Tibial nerve (tissue), 4 donors: ENCODE data around the gene KLHL11. TPM values are rescaled to one million over a fixed set of nuclear protein-coding genes. Genes with fewer than 3 reads are reported as not detected.
A peak's percentile ranks its signal among the peaks of the same experiment; 100 is the strongest.

ENCODE experiments used
- DNase-seq, 2 donors: peaks; one replicate each; pipeline ENCODE4 v3.0.0-alpha.2; 2019; ENCODE audit warnings: low spot score in 2 of 2
- H3K27ac ChIP-seq, 4 donors: fragments of 200-600 bp; sonication (generic) in 3 of 4; one replicate each; pipeline ENCODE4 v1.5.1; 2017 to 2019; ENCODE audit warnings: mild to moderate bottlenecking in 1 of 4
- H3K27me3 ChIP-seq, 2 donors: fragments of 200-600 bp; sonication (generic) in 1 of 2; one replicate each; pipeline versions ENCODE4 v1.5.1 to v1.6.0; 2017 to 2019
- H3K36me3 ChIP-seq, 3 donors: fragments of 200-600 bp; sonication (generic); one replicate each; pipeline ENCODE4 v1.5.1; 2018 to 2019
- H3K4me1 ChIP-seq, 4 donors: fragments of 200-600 bp; sonication (generic) in 3 of 4; one replicate each; pipeline ENCODE4 v1.5.1; 2017 to 2019
- H3K4me3 ChIP-seq, 4 donors: fragments of 200-600 bp; sonication (generic) in 3 of 4; one replicate each; pipeline ENCODE4 v1.5.1; 2017 to 2019; ENCODE audit warnings: mild to moderate bottlenecking in 1 of 4, moderate library complexity in 1 of 4
- H3K9me3 ChIP-seq, 4 donors: fragments of 200-600 bp; sonication (generic) in 3 of 4; one replicate each; pipeline ENCODE4 v1.5.1; 2017 to 2019
- EP300 ChIP-seq, 2 donors: sonication (generic); formaldehyde crosslinking; IDR thresholded peaks; one replicate each; pipeline ENCODE4 v1.6.1; 2017; ENCODE audit warnings: antibody characterized with exemption in 2 of 2, mild to moderate bottlenecking in 1 of 2
- POLR2A ChIP-seq, 2 donors: fragments of 450-650 bp; IDR thresholded peaks; one replicate each; pipeline ENCODE4 v1.6.1; 2017; ENCODE audit warnings: antibody characterized with exemption in 2 of 2, mild to moderate bottlenecking in 2 of 2, moderate library complexity in 2 of 2
- WGBS, 2 donors: methylation state at CpG; one replicate each; pipeline ENCODE4 v1.1.5; 2018; 5-methylcytosine and 5-hydroxymethylcytosine counted together
- total RNA-seq, 4 donors: library from RNA; depleted of rRNA; stranded (reverse); fragments of >200 nt; gene quantifications; one replicate each; pipeline ENCODE4 v1.1.0, GENCODE V29; 2016
- TF ChIP-seq, protein P1 (sequence below), 5 experiments: fragments of 200-600 bp in 3 of 5; fragments of 450-650 bp in 2 of 5; sonication (generic) in 3 of 5; IDR thresholded peaks; one replicate each; pipeline ENCODE4 v1.5.1; 2016 to 2019; ENCODE audit warnings: antibody characterized with exemption in 5 of 5, mild to moderate bottlenecking in 3 of 5, moderate library complexity in 2 of 5

The KLHL11 gene
- total RNA-seq, 4 donors from 2014 or later = 27.3 to 42.2 (median 32.7) TPM

DNA sequence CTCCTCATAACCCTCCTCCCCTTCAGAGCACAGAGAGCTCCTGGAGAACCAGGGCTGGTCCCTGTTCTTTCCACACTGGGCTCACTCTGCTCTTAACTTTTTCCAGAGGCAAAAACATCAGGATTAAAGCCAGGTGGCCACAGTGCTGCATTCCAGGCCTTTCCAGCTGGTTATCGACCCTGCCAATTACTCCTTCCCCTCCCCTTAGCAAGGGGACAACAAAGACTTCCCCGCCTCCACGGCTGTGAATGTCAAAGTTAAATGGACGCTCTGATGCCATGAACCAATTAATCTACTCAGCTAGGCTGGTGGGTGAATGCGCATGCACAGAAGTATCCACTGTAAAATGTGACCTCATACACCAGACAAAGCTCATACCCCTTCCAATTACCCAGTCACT lies 30.4 kb upstream of the KLHL11 start:
- Histone ChIP-seq H3K9me3 (no peaks in the 10 kb centered on the region), H3K4me3 (no peak overlapping the region), H3K4me1 (peaks cover 0 to 28% (median 13%) of the 10 kb centered on the region in 4 donors), H3K36me3 (peaks cover 4 to 80% (median 24%) of the 10 kb centered on the region in 3 donors), H3K27ac (peak overlapping the region; percentile 48 to 82 (median 68)), H3K27me3 (no peaks in the 10 kb centered on the region)
- 33 to 34% methylated on average over 5 of the region's 5 CpGs for WGBS, 2 donors
- no peak for TF ChIP-seq POLR2A (IDR thresholded peaks at IDR 0.05)
- DNase-seq = peak in 1 of 2 donors; percentile 26

DNA sequence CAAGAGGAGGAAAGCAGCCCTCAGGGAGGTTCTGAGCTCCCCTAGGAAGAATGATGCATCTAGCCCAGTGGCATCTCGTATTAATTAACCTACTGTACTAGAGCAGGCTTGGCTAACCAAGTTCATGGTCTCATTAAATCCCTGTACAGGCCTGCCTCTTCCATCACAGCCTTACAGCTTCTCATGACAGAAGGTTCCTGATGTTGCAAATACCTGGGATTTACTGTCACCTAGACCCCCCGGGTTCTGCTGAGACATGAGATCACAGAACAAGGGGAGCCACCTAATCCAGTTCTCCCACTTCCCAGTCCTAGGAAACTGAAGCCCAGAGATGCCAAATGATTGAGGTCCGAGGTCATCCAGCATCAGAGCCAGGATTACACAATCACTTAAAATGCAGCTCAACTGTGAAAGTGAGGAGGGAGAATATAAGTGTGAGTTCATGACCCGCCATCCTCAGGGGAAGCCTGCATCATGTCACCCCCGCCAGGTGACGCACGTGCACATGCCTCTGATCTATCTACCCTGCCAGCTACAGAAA lies 29.6 kb upstream of the KLHL11 start:
- peaks cover 0 to 28% (median 13%) of the 10 kb centered on the region in 4 donors for H3K4me1 ChIP-seq
- no peaks in the 10 kb centered on the region for H3K9me3 ChIP-seq
- H3K27ac ChIP-seq = peak overlapping the region; percentile 48 to 82 (median 68)
- peaks cover 4 to 80% (median 30%) of the 10 kb centered on the region in 3 donors for H3K36me3 ChIP-seq
- no peak overlapping the region for H3K4me3 ChIP-seq
- DNase-seq = peak; percentile 32 to 51
- 48 to 56% methylated on average over 7 of the region's 7 CpGs for WGBS, 2 donors
- TF ChIP-seq, protein P1, sequence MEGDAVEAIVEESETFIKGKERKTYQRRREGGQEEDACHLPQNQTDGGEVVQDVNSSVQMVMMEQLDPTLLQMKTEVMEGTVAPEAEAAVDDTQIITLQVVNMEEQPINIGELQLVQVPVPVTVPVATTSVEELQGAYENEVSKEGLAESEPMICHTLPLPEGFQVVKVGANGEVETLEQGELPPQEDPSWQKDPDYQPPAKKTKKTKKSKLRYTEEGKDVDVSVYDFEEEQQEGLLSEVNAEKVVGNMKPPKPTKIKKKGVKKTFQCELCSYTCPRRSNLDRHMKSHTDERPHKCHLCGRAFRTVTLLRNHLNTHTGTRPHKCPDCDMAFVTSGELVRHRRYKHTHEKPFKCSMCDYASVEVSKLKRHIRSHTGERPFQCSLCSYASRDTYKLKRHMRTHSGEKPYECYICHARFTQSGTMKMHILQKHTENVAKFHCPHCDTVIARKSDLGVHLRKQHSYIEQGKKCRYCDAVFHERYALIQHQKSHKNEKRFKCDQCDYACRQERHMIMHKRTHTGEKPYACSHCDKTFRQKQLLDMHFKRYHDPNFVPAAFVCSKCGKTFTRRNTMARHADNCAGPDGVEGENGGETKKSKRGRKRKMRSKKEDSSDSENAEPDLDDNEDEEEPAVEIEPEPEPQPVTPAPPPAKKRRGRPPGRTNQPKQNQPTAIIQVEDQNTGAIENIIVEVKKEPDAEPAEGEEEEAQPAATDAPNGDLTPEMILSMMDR (IDR thresholded peaks at IDR 0.05) = no peak
- TF ChIP-seq EP300 (IDR thresholded peaks at IDR 0.05) = peak in 1 of 2 donors; percentile 52
- no peaks in the 10 kb centered on the region for H3K27me3 ChIP-seq

DNA sequence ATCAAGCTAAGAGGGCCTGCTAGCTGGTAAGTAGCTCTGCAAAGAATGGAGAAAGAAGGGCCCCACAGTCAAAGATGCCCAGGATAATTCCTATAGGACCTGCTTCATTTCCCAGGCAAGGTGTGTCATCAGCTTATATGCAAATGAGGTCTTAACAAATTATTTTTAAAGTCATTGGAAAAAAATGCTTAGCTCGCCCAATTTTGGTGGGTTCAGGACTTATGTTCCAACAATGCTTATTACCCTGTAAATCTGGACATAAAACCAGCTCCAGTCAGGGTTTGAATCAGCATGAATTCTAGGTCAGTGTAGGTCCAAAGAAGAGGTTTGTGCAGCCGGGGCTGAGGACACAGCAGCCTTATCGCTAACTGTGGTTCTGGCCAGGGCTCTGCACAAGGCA lies 28.2 kb upstream of the KLHL11 start:
- Histone ChIP-seq H3K27me3 (no peaks in the 10 kb centered on the region), H3K9me3 (no peaks in the 10 kb centered on the region), H3K36me3 (peaks cover 4 to 78% (median 30%) of the 10 kb centered on the region in 3 donors), H3K4me1 (peaks cover 0 to 28% (median 13%) of the 10 kb centered on the region in 4 donors), H3K27ac (no peak overlapping the region), H3K4me3 (no peak overlapping the region)
- no peak for DNase-seq
- 82 to 90% methylated on average over 3 of the region's 3 CpGs for WGBS, 2 donors
- no peak for TF ChIP-seq EP300 (IDR thresholded peaks at IDR 0.05)
- TF ChIP-seq, protein P1 (IDR thresholded peaks at IDR 0.05) = no peak
- TF ChIP-seq POLR2A (IDR thresholded peaks at IDR 0.05) = no peak

DNA sequence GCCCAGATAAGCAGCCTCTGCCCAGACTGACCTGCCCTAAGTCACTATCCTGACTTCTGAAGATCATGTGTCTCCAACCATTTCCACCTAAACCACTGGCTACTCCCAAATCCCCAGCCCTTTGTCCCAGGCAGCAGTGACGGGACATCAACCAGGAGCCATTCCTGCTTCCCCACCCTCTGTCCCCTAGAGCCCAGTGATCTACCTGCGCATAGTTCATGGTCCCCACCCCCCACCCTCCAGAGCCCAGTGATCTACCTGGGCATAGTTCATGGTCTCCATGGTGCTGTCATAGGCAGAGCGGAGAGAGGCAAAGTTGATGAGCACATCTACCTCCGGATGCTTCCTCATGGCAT lies 26.8 kb upstream of the KLHL11 start:
- Histone ChIP-seq H3K27ac (no peak overlapping the region), H3K4me1 (peaks cover 0 to 28% (median 13%) of the 10 kb centered on the region in 4 donors), H3K27me3 (no peaks in the 10 kb centered on the region), H3K9me3 (no peaks in the 10 kb centered on the region), H3K36me3 (peaks cover 4 to 78% (median 35%) of the 10 kb centered on the region in 3 donors), H3K4me3 (no peak overlapping the region)
- TF ChIP-seq POLR2A (IDR thresholded peaks at IDR 0.05) = no peak
- no peak for TF ChIP-seq EP300 (IDR thresholded peaks at IDR 0.05)
- DNase-seq = no peak
- 96 to 100% methylated on average over 4 of the region's 4 CpGs for WGBS, 2 donors

DNA sequence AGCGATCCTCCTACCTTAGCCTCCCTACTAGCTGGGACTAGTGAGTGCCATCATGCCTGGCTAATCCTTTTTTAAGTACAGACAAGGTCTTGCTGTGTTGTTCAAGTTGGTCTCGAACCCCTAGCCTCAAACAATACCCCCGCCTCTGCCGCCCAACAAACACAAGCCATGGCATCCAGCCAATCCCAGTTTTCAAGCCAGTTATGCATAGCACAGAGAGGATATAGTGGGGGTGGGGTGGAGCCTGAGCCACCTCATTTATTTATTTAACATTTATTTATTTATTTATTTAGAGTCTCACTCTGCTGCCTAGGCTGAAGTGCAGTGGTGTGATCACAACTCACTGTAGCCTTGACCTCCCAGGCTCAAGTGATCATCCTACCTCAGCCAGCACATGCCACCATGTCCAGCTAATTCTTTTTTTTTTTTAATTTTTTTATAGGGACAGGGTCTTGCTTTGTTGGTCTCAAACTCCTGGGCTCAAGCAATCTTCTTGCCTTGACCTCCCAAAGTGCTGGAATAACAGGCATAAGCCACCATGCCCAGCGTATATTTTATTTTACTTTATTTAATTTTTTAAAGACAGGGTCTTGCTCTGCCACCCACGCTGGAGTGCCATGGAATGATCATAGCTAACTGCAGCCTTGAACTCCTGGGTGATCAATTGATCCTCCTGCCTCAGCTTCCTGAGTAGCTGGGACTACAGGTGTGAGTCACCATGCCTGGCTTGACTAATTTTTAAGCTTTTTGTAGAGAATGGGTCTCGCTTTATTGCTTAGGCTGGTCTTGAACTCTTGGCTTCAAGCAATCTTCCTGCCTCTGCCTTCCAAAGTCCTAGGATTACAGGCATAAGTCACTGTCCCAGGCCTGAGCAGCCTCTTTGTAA lies 26.2 kb upstream of the KLHL11 start:
- Histone ChIP-seq H3K36me3 (peaks cover 4 to 78% (median 41%) of the 10 kb centered on the region in 3 donors), H3K27me3 (no peaks in the 10 kb centered on the region), H3K4me3 (no peak overlapping the region), H3K4me1 (peaks cover 0 to 23% (median 13%) of the 10 kb centered on the region in 4 donors), H3K9me3 (no peaks in the 10 kb centered on the region), H3K27ac (no peak overlapping the region)
- no peak for DNase-seq
- TF ChIP-seq, protein P1 (IDR thresholded peaks at IDR 0.05) = no peak
- TF ChIP-seq EP300 (IDR thresholded peaks at IDR 0.05) (no peak), POLR2A (IDR thresholded peaks at IDR 0.05) (no peak)
- WGBS, 2 donors = 83 to 87% methylated on average over 7 of the region's 7 CpGs
